COLO829 (cell line): Measurements from ENCODE around the gene CHRNB4.
A peak's percentile ranks its signal among the peaks of the same experiment; 100 is the strongest.

Experiments used
- DNase-seq: peaks from one replicate; pipeline ENCODE4 v3.0.0; 2012; ENCODE audit warnings: low spot score

Gene CHRNB4

DNA sequence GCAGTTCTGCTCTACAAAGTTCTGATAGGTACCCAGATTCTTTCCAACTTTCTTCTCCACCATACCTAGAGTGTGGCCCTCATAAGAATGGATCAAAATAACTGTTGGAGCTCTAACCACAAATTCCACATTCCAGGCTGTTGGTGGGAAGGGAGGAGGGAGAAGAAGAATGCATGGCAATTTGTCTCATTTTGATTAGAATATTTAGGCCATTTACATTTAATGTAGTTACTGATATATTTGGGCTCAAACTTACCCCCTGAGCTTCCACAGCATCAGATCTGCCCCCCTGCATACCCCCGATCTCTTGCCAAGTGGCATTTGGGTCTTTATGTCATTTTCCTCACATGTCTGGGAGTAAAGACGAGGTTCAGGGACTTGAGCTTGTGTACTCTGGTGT is 7.7 kb downstream of the CHRNB4 start:
- no peak for DNase-seq

DNA sequence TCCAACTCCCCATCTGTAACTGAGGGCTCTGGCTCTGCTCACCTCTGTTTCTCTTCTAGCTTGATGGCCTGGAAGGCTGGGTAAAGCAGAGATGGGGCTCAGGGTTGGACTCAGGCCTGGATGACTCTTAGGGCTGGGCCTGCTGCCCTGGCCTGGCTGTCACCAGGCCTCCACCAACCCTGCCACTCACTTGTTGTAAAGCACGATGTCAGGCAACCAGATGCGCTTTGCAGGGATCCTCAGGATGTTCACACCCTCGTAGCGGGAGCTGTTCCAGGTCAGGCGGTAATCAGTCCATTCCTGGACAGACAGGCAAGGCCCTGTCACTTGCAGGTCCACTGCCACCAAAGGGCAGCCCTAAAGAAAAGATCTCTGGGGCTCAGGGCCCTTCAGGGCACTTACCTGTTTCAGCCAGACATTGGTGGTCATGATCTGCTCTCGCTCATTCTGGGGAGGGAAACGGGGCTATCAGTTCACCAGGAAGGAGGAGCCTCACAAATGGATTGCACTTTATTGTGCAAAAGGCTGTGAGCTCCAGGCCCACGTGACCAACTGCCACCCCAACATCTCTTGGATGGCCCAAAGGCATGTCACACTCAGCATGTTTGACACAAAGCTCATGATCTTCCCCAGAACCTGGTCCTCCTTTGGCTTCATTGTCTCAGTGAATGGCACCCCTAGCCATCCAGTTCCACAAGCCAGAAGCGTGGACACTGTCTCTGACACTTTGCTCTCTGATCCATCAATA is 9.9 kb downstream of the CHRNB4 start:
- no peak for DNase-seq

DNA sequence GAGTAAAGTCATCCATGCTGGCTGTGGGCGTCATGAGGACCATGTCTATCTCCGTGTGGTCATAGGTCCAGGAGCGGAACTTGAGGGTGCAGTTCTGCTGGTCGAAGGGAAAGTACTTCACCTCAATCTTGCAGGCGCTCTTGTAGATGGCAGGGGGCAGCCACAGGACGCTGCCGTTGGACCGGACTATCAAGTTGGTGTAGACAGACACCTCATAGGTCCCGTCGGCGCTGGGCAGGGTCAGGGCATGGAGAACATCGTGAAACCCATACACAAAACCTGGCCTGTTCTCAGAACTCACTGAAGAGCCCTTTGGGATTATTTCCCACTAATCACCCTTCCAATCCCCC is 11.3 kb downstream of the CHRNB4 start:
- no peak for DNase-seq

DNA sequence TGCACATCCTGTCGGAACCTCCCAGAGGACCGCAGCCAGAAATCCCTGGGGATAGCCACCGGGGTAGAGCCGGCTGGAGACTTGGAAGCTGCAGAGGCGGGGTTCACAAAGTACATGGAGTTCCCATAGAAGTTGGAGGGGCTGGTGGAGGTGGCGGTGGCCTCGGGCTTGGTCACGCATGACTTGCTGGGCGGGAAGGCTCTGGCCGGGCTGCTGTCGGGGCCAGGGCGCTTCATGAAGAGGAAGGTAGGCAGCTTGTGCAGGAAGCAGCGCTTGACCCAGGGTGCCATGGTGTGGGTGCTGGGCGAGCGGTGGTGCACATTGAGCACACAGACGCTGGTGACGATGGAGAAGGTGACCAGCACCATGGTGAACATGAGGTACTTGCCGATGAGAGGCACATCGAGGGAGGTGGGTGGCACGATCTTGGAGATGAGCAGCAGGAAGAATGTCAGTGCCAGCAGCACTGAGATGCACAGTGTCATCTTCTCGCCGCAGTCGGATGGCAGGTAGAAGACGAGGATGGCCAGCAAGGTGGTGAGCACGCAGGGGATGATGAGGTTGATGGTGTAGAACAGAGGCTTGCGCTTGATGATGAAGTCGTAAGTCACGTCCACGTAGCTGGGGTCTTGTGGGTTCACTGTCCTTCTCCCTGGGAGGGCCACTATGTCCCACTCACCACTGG is 11.8 kb downstream of the CHRNB4 start:
- DNase-seq: no peak

DNA sequence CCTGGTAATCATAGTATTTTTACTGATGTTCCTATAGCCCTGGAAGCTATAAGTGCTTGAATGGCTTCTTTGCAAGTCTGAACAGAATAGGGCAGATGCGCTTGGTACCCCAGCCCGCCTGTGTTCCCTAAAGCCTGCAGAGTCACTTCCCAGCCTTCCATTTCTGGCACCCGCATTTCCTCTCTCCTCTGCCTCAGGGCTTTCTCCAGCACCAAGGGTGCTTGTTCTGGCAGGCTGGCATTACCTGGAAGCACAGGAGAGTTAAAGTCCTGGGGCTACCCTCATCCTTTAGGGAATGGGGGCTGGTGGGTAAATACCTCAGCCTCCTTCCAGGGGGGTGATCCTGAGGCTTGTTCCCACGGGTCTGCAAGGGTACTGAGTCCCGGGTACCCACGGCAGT is 12.8 kb downstream of the CHRNB4 start:
- no peak for DNase-seq

DNA sequence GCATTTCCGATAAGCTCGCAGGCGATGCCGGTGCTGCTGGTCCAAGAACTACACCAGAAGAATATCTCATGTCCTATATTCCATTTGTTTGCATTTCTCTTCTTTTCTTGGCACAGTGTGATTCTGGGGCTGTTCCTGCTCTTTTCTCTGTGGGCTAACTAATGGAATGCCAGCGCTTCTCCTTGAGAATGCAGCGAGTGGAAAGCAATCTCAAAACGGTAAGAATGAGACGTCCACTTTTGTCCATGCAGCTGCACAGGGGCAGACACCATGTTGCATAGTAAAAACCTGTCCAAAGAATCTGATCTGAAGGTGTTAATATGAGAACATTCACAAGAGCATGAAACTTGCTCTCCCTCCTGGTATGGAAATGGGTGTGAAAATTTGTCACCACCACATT is 13.7 kb downstream of the CHRNB4 start:
- no peak for DNase-seq

DNA sequence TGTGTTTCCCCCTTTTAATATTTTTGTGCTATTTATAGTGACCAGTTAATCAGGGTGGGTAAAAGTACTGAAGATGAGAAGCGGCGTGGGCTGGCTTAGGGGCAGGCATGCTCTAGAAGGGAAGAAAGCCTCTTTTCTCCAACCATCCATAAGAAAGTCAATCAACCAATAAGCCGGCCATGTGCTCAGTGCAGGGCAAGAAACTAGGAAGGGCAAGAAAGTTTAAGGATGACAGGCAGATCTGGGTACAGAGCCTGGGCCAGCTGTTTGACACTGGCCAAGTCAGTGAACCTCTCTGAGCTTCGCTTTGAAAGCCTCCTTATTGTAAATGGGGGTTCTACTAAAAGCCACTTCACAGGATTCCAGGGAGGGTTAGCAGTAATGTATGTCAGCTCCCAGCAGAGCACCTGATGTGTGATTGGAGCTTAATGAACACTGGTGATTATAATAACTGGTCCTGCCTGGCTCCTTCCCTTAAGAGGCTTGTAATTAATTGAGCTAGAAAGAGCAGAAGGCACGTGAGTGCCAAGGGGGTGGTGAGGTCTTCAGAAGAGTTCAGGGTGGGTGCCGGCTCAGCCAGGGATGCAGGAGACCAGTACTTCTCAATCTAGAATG is 14.5 kb downstream of the CHRNB4 start:
- no peak for DNase-seq

DNA sequence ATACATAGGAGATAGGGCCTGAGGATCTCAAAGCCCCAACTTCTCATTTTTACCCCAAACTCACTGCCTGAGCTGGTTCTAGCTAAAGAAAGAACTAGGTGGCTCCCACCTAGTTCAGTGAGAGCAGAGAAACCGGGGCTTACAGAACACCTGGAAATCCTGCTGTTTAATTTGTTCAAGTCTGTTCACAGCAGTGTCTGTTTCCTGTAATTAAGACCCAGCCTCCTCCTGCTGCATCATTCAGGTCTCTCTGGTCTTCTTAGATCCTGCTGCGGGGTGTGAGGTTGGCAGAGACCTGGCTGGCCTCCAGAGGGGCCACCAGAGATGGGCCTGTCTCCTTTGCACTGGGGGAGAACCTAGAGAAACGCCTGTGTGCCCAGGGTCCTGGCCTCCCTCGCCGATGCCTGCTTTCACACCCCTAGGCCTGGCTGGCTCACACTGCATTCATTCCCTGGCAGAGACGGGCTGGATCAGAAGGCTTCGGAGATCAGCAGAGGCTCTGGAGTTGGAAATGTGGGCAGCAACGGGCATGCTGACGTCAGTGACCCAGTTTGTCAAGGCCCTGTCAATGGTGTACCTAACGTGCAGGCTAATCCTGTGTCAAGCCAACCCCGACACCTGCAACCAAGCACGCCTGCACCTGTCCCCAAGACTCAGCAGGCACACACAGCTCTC is 15.3 kb downstream of the CHRNB4 start:
- DNase-seq: no peak

DNA sequence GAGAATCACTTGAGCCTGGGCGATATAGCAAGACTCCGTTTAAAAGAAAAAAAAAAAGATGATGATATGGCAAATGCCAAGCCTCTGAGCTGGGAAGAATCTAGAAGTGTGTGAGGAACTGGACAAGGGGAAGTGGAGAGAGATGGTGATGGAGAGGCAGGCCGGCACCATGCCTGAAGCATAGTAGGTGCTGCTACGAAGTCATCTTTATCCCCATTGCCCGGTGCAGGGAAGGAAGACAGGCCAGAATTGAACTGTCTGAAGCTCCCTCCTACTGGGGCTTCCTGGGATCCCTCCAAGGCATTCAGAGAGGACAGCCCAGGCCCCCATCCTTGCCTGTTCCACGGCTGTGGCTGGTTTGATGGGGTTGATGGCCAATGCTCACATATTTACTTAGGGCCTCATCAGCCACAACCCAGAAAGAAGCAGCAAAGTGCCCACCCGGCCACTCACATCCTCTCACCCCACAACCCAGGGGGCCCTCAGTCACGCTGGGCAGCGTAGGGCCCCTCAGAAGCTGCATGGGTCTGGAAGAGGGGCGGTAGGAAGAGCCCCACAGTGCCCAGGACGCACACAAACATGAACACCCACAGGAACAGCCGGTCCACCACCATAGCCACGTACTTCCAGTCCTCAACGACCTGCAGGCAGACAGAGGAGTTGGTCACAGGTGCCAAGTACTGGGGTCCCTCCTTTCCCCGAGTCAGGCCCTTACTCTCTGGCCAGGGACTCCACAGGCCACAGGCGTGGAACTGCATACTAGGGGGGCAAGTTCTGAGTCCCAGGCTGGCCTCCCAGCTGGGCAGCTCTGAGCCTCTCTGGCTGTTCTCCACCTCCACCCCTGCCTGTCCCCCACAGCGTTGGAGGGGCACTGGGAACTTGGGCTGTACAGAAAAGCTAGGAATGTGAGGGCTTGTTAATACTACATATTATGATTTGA is 16.1 kb downstream of the CHRNB4 start:
- no peak for DNase-seq

DNA sequence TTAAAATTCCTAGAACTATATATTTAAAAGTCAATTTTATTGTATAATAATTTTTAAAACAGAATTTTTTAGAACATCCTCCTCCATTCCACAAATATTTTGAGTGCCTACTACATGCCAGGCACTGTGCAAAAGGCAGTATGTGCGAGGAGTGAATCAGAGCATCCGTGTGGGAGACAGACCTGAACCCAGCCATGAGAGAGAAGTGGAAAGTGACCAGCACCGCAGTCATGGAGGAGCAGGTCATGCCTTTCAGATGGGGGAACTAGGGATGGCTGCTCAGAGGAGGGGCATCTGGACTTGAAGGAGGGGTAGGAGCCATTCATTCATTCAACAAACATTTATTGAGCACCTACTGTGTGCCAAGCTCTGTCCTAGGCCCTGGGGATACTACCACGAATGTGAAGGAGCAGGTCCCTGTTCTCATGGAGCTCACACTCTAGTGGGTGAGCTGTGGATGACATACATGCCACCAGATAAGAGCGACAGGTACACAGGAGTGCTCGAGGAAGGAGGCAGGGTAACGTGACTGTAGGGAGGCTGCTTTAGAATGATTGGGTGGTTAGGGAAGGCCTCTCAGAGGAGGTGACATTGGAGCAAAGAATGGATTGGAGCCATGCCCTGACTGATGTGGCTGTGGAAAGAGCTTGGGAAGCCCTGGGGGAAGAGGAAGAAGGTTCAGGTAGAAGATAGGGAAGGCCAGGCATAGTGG is 17.1 kb downstream of the CHRNB4 start:
- DNase-seq: no peak

DNA sequence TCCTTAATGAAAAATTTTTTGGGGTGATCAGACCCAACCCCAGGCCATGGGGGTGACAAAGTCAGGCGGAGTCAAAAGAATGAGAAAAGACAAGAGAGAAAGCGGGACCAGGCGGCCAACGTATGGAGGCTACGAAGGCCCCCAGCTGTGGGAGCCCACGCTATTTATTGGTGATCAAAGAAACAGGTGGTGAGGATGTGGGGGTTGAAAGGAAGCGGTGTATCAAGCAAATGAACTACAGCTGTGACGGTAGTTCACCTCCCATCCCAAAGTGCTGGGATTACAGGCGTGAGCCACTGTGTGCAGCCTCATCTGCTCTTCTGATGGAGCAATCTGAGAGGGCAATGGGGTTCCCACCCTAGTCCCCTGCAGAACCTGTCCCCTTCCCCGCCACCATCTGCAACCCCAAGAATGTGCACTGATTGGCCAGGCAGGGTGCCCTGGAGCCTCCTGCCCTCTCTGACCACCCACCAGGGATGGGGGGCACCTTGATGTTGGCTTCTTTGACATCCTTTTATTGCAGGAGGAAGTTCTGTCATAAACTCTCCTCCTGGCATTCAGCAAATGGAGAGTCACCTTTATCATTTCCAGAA is 19.1 kb downstream of the CHRNB4 start:
- no peak for DNase-seq

DNA sequence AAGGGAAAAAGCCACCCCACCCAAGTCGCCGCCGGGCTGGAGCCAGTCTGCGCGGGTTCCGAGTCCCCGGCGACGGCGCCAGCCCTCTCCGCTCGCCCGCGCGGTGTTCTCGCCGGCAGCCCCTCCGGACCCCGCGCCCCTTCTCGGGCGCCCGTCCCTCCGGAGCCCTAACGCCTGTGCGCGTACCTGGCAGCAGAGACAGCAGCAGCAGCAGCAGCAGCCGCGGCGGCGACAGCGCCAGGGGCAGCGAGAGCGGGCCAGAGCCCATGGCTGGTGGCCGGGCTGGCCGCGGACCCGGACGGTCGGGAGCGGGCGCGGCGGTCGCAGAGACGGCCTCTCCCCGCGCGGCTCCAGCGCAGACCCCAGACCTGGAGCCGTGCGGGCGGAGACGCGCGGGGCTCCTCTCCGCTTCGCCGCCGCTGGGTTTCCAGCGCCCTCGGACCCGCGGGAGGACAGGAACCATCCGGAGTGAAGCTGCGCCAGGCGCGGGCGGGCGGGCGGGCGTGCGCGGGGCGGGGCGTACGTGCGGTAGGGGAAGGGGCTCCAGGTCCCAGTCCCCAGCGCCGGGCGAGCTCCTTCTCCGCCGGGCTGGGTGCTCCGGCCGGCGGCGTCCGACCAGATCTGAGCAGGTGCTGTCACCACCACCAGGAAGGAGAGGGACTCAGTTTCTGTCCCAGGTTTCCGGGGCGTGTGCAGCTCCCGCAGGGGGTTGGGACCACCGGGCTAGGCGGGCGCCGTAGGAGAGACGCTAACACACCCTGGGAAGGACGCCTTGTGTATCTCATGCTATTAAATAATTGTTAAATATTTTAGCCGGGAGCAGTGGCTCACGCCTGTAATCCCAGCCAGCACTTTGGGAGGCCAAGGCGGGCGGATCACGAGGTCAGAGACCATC is 20.2 kb downstream of the CHRNB4 start, which contains the start of gene CHRNA3:
CHRNA3 (minus strand) TSS at position 470 of the 895 bp plus-strand sequence; CDS start at position 268, 202 bp downstream.
- no peak for DNase-seq

DNA sequence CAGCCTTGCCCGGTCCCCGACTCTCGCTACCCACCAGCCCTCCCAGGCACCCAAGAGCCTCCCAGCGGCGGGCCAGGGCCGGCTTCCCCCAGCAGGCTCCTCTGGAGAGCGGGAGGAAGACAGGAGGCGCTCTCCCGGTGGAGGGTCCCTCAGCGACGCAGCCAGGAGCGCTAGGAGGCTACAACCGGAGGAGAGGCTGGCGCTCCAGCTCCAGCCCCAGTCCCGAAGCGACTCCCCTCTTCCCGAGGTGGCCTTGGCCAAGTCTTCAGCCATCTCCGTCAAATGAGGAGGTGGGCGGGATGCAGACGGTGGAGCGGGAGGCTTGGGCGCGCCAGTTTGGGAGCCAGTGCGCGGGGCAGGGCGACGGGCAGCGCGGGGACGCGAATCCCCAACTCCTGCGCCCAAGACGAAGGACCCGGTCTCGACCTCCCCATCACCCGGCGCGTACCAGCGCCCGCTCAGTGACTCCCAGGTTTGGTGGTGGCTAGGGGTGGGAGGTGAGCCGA is 20.9 kb downstream of the CHRNB4 start:
- no peak for DNase-seq

DNA sequence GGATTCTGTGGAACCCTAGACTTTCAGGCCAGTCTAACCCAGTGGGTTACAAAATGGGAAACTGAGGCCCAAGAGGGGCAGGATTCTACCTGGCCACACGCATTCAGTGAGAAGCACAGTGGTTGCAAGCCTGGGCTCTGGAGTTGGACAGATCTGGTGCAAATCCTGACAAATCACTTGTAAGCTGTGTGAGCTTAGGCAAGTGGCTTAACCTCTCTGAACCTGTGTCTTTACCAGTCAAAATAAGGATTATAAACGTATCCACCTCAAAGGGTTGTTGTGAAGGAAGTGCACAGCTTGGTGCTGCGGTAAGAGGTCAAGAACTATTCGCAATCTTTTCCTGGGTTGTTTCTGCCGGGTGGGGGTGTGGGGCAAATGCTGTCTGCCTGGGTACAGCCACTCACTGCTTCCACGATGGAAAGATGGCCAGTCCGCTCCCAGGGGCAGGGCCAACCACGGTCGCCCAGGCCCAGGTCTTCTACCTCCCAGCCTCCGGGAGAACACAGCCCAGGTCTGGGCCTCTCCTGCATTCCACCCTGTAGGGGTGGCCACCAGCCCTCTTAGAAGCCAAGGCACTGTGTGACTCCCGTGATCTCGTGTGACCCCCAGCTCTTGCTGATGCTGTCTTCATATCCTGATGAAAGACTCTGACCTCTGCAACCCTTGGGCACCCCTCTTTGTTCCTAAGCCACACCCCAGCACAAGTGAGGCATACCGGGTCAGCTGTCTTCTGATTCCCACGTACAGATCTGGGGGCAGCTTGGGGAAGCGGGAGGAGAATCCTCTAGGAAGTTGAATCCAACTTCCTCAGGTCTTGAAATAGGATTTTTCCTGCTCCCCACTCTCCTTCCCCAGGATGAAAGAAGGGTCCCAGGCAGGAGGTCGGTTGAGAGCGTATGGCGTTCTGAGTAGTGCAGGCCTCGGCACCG is 21.7 kb downstream of the CHRNB4 start:
- DNase-seq: no peak

DNA sequence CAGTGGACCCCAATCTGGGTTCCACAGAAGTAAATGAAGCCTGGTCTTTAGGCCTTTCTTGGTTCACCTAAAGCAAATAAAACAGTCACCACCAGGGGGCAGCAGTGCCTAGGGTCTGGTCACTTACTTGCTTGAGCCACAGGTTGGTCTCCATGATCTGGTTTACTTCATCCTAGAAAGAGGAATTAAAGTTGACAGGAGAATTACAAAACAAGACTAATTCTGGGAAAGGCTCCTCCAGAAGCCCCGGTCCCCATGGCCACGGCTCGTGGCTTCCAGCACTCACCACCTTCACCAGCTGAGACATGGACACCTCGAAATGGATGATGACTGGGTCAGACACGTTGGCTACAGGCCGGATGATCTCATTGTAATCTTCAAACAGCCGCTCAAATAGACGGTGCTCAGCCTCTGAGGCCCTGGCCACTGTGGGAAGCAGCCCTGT is 22.5 kb downstream of the CHRNB4 start:
- peak; percentile 82 for DNase-seq

DNA sequence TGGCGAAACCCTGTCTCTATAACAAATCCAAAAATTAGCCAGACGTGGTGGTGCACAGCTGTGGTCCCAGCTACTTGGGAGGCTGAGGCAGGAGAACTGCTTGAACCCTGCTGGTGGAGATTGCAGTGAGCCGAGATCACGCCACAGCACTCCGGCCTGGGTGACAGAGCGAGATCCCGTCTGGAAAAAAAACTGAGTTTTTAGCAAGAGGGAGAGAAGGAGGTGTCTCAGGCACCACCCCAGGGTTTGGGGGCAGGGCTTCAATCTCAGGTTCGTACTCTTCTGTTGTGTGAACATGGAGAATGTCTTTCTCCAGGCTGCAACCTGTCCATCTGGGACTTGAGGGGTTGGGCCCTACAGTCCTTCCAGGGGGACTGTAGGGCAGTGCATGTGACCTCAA is 22.9 kb downstream of the CHRNB4 start:
- no peak for DNase-seq

DNA sequence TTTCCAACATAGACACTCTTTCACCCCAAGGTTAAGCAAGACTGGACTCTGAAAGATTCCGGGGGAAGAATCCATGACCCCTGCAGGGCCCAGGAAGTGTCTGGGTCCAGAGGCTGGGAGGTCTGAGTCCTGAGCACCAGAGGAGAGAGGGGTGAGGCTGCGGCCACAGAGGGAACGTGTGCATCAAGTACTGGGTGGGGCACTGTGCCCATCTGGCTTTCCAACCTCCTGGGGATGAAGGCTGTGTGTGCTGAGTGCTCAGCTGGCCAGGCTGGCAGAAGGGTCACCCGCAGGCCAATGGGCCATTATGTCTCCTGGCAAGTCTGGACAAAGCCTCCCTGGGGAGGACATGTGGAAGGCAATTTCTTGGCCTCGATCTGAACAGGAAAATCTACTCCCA is 23.5 kb downstream of the CHRNB4 start:
- peak; percentile 20 for DNase-seq

DNA sequence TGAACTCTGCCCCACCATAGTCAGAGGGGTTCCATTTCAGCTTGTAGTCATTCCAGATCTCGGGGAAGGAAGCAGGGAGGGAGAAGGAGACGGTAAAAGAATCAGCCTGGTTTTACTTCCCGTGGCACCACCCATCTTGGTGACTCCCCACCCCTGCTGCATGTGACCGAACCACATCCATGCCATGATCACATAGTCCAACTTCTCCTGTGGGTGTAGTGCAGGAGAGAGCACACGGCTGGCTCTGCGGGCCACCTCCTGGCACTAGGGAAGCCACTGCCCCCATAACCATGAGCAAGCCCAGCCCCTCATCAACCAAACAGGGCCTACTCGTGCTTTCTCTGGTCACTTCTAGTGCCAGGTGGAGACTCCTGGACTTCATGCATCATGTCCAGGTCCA is 23.9 kb downstream of the CHRNB4 start:
- no peak for DNase-seq
